ENCODE results near the gene MYO15A. TPM values are rescaled to one million over a fixed set of nuclear protein-coding genes. Genes with fewer than 3 reads are reported as not detected.

MYO15A gene
- total and polyA plus RNA-seq, 2 of the 4 experiments (the other 2 are of a cell fraction), result 0.18 to 1.1 TPM

GRCh38 chr17:18198530-18198929 lies 90.0 kb downstream of the MYO15A start:
- Histone ChIP-seq H3K36me3 (ENCODE audit: control insufficient read depth, insufficient read depth, low read length) (peaks cover 64% of the 10 kb centered on the region), H3K27ac (ENCODE audit: insufficient read depth, low read length) (no peak overlapping the region), H2BK20ac (ENCODE audit: low read depth, low read length) (no peak overlapping the region), H2AK9ac (replicated peaks; ENCODE audit: low read depth, low read length, poor library complexity) (no peak overlapping the region), H4K91ac (ENCODE audit: insufficient read depth, low read depth, low read length) (no peak overlapping the region), H3K14ac (replicated peaks; ENCODE audit: low read depth, low read length) (no peak overlapping the region), H4K5ac (ENCODE audit: low read depth, low read length) (no peak overlapping the region), H3K4ac (ENCODE audit: low read depth, low read length) (no peak overlapping the region), H2BK120ac (ENCODE audit: low read depth, low read length) (no peak overlapping the region), H2BK15ac (ENCODE audit: low read depth, low read length) (no peak overlapping the region), H3K23ac (ENCODE audit: low read depth, low read length) (no peak overlapping the region), H3K4me2 (ENCODE audit: low read depth, low read length) (no peak overlapping the region), H3K27me3 (ENCODE audit: control insufficient read depth, insufficient read depth, low read length) (no peaks in the 10 kb centered on the region), H2BK5ac (ENCODE audit: low read depth, low read length, poor library complexity, severe bottlenecking) (no peak overlapping the region), H3K4me3 (ENCODE audit: insufficient read depth, low read depth, low read length) (no peak overlapping the region), H3K4me1 (ENCODE audit: control insufficient read depth, insufficient read depth, low read length) (peaks cover 10% of the 10 kb centered on the region), H2AFZ (replicated peaks; ENCODE audit: low read length, poor library complexity) (no peak overlapping the region), H4K8ac (ENCODE audit: low read depth in 2 of 2, low read length in 2 of 2) (no peak overlapping the region), H2AK5ac (ENCODE audit: low read depth, low read length) (no peak overlapping the region), H3K9ac (ENCODE audit: low read depth, low read length) (no peak overlapping the region), H3K56ac (ENCODE audit: extremely low read depth, insufficient read depth, low read length) (no peak overlapping the region), H3K9me1 (ENCODE audit: insufficient read depth, low read length) (peaks cover 36% of the 10 kb centered on the region), H4K20me1 (ENCODE audit: insufficient read depth, low read length) (peaks cover 95% of the 10 kb centered on the region), H3K18ac (ENCODE audit: low read depth, low read length) (no peak overlapping the region), H3K9me3 (ENCODE audit: control insufficient read depth, insufficient read depth, low read length) (no peaks in the 10 kb centered on the region), H3K79me1 (ENCODE audit: low read depth in 1 of 2, low read length in 2 of 2) (peaks cover 42 to 86% of the 10 kb centered on the region in 2 experiments)
- dilution Hi-C loops (cut with HindIII; ENCODE audit: low sequenced_read_pairs, unreplicated experiment), result no loop called here
- 95% methylated on average over 3 of the region's 4 CpGs; no CpG with 5 or more reads in 1 of the 2 experiments for WGBS, 2 experiments (ENCODE audit: extremely low coverage in 2 of 2, insufficient read length in 1 of 2)
- ChIA-PET POLR2A (ENCODE audit: unreplicated experiment) (no interaction called here), CTCF (no interaction called here)
- intact Hi-C loops (cut with micrococcal nuclease), result no loop called here
- in situ Hi-C loops (cut with MboI; ENCODE audit: low sequenced_read_pairs), result no loop called here
- no peak for TF ChIP-seq POLR2A (IDR thresholded peaks at IDR 0.05; ENCODE audit: low read depth, low read length)
- TF ChIP-seq USF2 (IDR thresholded peaks at IDR 0.05; ENCODE audit: low read depth, low read length), result no peak
- no peak for TF ChIP-seq RAD21 (IDR thresholded peaks at IDR 0.05; ENCODE audit: low read length)
- TF ChIP-seq MAFK (IDR thresholded peaks at IDR 0.05; ENCODE audit: low read depth, low read length), result no peak
- TF ChIP-seq FOS (IDR thresholded peaks at IDR 0.05; ENCODE audit: low read depth, low read length), result no peak
- TF ChIP-seq CHD1 (IDR thresholded peaks at IDR 0.05; ENCODE audit: low read depth, low read length), result no peak
- no peak for TF ChIP-seq RCOR1 (IDR thresholded peaks at IDR 0.05; ENCODE audit: insufficient replicate concordance, low read length)
- no peak for TF ChIP-seq BHLHE40 (IDR thresholded peaks at IDR 0.05; ENCODE audit: low read depth, low read length)
- no peak for TF ChIP-seq CEBPB (IDR thresholded peaks at IDR 0.05; ENCODE audit: low read depth, low read length)
- TF ChIP-seq SMC3 (IDR thresholded peaks at IDR 0.05; ENCODE audit: low read depth, low read length), result no peak
- TF ChIP-seq ELK1 (IDR thresholded peaks at IDR 0.05; ENCODE audit: borderline replicate concordance, low read depth, low read length), result no peak
- TF ChIP-seq MXI1 (IDR thresholded peaks at IDR 0.05; ENCODE audit: borderline replicate concordance, low read depth, low read length), result no peak
- TF ChIP-seq NFE2L2 (IDR thresholded peaks at IDR 0.05; ENCODE audit: low read depth, low read length), result no peak
- no peak for TF ChIP-seq CTCF (conservative IDR thresholded peaks at IDR 0.05; ENCODE audit: low read depth, low read length)
- TF ChIP-seq RFX5 (IDR thresholded peaks at IDR 0.05; ENCODE audit: low read depth, low read length), result no peak
- DNase-seq, result no peak
- ATAC-seq (ENCODE audit: low read depth), result no peak
- BruUV-seq (replicated peaks), result no TSS peak
